Activated CD4-positive, alpha-beta T cell treated with anti-CD3 and anti-CD28 coated beads for 4 hours (primary cell): ENCODE data around the gene FGFR3.
A peak's percentile ranks its signal among the peaks of the same experiment; 100 is the strongest.

Experiments used
- DNase-seq, 2 donors: peaks; one replicate each; pipeline ENCODE4 v3.0.0-alpha.2; 2020

The FGFR3 gene

DNA sequence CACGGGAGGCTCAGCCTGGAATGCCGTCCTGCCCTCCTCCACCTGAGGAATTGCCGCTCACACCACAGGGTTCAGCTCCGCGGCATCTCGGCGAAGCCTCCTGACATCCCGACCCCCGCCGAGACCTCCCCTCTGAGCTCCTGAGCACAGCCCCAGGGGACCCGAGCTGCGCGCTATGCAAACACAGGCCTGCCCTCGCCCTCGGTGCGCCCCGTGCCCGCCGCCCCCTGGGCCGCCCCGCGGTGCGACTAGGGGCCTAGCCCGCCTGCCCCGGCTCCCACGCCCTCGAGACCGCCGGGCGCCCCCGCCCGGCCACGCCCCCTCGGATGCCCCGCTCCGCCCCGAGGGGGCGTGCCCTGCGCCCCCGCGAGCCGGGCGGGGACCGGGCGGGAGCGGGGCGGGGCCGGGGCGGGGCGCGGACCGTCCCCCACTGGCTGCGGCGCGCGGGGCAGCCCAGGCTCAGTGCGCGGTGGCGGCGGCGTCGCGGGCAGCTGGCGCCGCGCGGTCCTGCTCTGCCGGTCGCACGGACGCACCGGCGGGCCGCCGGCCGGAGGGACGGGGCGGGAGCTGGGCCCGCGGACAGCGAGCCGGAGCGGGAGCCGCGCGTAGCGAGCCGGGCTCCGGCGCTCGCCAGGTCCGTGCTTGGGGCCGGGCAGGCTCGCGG is at the start of gene FGFR3:
Gene FGFR3 (plus strand): TSS at position 462 of the 664 bp plus-strand sequence. CDS start 642 bp downstream, outside the sequence.
- peak; percentile 24 to 38 for DNase-seq

- DNase-seq: no peak
These were observed 49.5 kb upstream of the FGFR3 start for GRCh38 chr4:1743551-1743950.

GRCh38 chr4:1743975-1744374 is 49.1 kb upstream of the FGFR3 start:
- no peak for DNase-seq

- no peak for DNase-seq
These were observed 48.5 kb upstream of the FGFR3 start for GRCh38 chr4:1744552-1744951.

DNA sequence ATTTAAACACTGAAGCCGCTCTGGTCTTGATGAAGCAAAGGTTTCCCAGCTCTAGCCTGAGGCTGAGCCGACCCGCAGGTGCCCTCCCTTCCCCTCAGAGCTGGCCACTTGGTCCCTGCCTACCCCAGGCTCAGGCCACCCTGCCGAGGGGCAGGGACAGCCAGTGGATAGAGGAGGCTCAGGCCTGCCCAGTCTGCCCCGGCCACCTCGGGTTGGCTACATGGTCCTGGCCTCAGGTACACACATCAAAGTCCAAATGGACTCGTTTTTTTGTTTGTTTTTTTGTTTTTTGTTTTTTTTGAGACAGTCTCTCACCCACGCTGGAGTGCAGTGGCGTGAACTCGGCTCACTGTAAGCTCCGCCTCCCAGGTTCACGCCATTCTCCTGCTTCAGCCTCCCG is 47.9 kb upstream of the FGFR3 start:
- DNase-seq: no peak

- DNase-seq: no peak
These were observed 47.4 kb upstream of the FGFR3 start for GRCh38 chr4:1745697-1746096.

- peak; percentile 70 to 72 for DNase-seq
These were observed 46.8 kb upstream of the FGFR3 start for GRCh38 chr4:1746265-1746691.

DNA sequence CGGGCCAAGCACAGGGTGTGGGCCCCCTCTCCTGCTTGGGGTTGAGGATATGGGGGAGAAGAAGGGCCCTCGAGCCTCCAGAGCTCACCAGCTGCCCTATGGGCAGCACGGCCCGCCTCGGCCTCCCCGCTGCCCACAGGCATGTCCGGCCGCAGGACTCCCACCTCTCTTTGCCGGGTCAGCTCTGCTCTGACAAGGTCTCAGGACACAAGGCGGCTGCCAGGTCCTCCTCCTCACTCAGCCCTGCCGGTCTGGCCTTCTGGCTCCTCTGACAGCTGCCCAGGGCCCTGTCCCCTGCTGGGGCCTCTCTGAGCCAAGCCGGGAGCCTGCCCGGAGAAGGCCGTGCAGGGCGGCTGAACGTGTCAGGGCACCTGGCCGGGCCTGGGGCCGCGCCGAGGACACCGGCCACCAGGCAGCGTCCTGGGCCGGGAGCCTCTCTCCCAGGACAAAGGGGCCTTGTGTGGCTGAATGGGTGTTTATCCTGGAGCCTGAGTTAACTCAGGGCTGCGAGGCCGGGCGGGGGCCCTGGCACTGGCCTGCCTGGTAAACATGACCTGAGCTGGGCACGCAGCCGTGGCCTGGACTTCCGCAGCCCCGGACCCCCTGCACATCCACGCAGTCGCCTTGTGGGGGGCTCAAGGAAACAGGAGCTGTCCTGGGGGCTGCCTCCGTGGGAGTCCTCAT is 46.0 kb upstream of the FGFR3 start:
- DNase-seq: no peak

DNA sequence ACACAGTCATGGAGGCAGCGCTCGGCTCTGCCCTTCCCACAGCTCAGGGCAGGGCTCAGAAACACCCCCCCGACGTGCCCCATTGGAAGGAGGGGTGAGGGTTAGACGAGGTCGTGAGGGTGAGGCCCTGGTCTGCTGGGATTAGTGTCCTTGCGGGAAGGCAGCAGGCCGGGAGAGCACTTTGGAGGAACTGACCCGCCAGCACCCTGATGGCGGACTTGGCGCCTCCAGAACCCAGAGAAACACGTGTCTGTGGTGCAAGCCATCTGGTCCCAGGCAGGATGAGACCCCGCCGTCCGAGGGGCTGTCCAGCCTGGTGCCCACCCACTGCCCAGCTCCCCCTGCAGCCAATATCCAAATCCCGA is 45.5 kb upstream of the FGFR3 start:
- no peak for DNase-seq

GRCh38 chr4:1748465-1748995 is 44.6 kb upstream of the FGFR3 start:
- DNase-seq: peak; percentile 70 to 77

DNA sequence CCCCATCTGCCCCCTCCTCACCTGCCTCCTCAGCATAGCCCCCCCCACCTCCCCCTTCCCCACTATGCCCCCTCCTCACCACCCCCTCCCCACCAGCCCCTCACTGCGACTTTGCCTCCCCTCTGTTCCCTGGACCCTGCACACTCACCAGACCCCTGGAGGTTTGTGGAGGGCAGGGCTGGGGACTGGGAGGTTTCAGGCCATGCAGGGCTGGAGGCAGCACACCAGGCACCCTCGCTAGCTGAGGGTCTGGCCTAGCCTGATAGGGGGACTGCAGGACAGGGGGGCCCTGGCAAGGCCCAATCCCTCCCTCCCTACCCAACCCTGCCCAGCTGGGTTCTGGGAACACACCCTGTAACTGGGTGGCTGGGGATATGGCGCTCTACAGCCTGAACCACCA is 43.7 kb upstream of the FGFR3 start:
- no peak for DNase-seq

DNA sequence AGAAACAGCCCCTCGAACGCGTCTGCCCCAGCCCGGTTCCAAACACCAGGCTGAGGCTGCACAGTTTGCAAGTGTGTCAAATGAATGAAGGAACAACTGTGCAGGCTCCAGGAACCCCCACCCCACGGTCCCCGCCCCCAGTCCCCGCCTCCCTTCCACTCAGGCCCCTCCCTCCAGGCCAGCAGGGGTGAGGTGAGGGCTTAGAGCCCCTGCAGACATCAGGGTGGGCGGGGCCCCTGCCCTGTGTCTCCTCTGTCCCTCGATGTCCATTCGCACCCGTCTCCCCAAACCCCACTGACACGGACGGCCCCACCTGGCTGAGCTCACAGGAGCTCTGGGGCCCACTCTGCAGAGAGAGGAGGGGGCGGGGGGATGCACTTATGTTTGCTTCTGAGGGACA is 43.3 kb upstream of the FGFR3 start:
- no peak for DNase-seq

GRCh38 chr4:1750381-1751154 is 42.5 kb upstream of the FGFR3 start:
- no peak for DNase-seq

DNA sequence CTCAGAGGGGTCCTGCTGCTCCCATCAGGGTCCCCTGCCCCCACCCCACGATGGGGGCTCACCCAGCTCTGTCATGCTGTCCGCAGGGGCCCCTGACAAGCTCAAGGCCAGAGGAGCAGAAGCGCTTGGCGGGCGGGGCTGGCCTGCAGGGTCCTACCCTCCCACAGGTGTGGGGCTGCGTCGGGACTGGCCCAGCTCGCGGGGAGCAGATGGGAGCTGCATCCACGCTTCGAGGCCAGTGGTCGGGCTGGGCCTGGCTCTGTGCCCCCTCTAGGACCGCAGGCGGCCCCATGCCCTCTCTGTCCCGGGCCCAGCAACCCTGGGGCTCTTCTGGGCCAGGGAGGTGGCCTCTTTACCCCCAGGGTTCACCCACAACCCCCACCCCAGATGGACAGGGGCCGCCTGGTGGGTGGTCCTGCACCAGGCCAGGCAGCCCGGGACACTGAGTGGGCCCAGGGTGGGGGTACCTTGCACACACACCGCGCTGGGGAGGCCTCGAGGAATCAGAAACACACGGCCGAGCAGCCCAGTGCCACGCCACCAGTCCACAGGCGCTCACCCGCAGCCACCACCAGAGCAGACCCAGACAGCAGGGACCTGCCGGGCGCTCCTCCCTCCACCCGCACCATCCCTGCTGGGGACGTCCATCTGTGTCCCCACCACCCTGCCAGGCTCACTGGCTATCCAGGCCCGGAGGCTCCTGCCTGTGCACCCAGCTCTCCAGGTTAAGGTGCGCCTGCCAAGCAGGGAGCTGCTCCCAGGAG is 41.8 kb upstream of the FGFR3 start:
- DNase-seq: no peak

GRCh38 chr4:1751919-1752283 is 41.2 kb upstream of the FGFR3 start:
- DNase-seq: no peak

DNA sequence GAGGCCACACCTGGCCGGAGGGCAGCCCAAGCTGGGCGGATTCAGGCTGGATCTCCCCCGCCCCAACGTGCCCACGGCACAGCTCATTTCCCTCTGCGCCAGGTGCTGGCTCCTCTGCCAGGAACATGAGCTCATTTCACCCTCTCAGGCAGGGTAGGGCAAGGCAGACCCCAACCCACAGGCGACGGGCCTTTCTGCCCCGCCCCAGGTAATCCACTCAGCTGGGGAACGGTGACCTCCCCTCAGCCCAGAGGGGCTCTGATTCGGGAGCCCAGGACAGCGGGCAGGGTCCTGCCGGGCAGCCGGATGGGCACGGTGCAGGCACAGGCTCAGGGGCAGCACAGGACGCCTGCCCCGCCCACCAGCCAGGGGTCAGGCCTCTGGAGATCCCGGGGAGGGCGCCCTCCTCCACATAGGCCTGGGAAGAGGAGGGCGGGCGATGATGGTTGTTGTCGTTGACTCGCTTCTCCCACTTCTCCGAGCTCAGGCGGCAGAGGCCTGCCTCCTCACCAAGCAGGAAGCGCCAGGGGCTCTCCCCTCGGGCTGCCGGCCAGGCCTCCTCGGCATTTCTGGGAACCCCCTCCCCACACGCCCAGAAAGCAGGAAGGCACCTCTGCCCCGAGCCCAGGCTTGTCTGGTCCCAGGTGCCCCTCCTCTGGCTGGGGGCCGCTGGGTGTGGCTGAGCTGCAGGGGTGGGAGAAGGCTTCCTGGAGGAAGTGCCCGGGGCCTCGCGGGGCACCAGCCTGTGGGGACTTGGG is 40.6 kb upstream of the FGFR3 start:
- DNase-seq: no peak

- DNase-seq: no peak
These were observed 39.8 kb upstream of the FGFR3 start for GRCh38 chr4:1753294-1753696.

DNA sequence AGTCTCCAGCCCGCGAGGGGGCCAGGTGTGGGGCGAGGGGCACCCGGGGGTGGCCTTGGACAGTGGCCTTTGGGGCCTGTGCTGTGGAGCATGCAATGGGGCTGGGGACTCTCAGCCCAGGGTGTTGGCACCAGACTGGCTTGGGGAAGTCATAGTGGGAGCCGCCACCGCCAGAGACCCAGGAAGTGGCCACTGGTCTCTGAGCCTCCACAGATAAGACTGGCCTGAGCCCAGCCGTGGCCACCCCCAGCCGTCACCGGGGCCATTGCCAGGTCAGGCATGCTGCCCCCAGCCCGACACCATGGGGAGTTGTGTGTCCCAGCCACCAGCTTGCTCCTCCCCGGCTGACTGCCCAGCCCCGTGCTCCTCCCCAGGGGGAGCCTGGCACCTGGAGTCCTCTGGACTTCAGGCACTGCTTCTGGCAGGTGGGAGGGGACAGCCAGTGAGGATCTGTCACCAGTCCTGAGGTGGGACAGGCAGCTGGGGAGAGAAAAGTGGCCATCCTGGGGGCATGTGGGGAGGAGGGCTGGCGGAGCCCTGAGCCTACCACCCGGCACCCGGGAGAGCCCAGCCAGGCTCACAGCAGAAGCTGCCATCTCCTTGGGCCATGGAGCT is 39.3 kb upstream of the FGFR3 start:
- DNase-seq: no peak

GRCh38 chr4:1754336-1754735 is 38.8 kb upstream of the FGFR3 start:
- no peak for DNase-seq

DNA sequence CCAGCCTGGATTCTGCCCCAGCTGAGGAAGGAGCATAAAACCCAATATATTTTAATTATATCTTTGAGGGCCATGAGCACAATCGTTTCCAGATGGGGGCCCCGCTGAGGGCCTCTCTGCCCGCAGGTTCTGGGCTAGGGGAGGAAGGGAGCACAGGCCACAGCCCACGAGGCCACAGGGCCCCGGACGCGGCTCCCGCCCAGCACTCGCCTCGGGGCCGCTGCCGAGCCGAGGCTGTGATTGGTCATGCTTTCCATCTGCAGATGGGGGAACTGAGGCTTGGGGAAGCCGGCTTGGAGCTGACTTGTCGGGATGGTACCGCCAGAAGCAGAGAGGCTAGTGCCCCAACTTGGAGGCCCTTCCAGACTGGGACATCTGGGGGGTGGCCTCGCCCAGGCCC is 37.8 kb upstream of the FGFR3 start:
- DNase-seq: no peak

DNA sequence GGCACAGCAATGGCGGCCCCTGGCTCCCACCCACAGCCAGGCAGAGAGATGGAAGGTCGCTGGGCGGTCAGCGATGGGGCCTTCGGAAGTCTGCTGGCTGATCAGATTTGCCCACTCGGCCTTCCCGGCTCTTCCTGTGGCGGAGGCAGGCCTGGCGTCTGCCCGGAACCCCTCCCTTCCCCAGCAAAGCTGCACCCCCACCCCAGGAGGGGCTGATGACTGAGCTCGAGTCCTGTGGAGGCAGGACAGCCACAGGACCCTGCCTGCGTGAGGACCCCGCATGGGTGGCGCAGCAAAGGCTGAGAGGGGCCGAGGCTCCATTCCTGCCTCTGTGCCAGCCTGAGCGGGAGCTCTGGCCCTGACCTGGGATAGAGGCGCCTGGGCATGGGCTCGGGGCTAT is 37.0 kb upstream of the FGFR3 start:
- no peak for DNase-seq
